OCI-LY1 (cell line): ENCODE results near the gene ZNF3.
A peak's percentile ranks its signal among the peaks of the same experiment; 100 is the strongest.

Source experiments
- H2AFZ ChIP-seq: fragments of 200-600 bp; sonication (generic), shearing (Covaris generic); 2 replicates; pipeline ENCODE4 v1.6.0; 2014; ENCODE audit warnings: antibody characterized with exemption, mild to moderate bottlenecking, low read length
- H3F3A ChIP-seq: fragments of 200-600 bp; sonication (generic), shearing (Covaris generic); 2 replicates; pipeline ENCODE4 v1.6.0; 2014; ENCODE audit warnings: mild to moderate bottlenecking, antibody characterized with exemption, low read length, moderate library complexity; ENCODE audit not compliant: insufficient read depth
- H3K27ac ChIP-seq: fragments of 200-600 bp; sonication (generic); 2 replicates; pipeline ENCODE4 v1.5.1; 2014; ENCODE audit warnings: low read length, mixed run types, mild to moderate bottlenecking, low read depth; ENCODE audit not compliant: poor library complexity, severe bottlenecking
- H3K27me3 ChIP-seq: fragments of 200-600 bp; sonication (generic); 2 replicates; pipeline ENCODE4 v1.6.0; 2014; ENCODE audit warnings: antibody characterized with exemption, mild to moderate bottlenecking, low read length, moderate library complexity; ENCODE audit not compliant: insufficient read depth
- H3K36me3 ChIP-seq: fragments of 200-600 bp; sonication (generic); 2 replicates; pipeline ENCODE4 v1.6.1; 2014; ENCODE audit warnings: mild to moderate bottlenecking, antibody characterized with exemption, low read length, moderate library complexity, mixed read lengths; ENCODE audit not compliant: insufficient read depth
- H3K4me1 ChIP-seq: fragments of 200-600 bp; sonication (generic); 2 replicates; pipeline ENCODE4 v1.5.1; 2014; ENCODE audit warnings: mild to moderate bottlenecking, low read length, moderate library complexity; ENCODE audit not compliant: insufficient read depth, severe bottlenecking
- H3K4me2 ChIP-seq: fragments of 200-600 bp; sonication (generic), shearing (Covaris generic); 2 replicates; pipeline ENCODE4 v1.6.1; 2014; ENCODE audit warnings: low read length
- H3K4me3 ChIP-seq: fragments of 200-600 bp; sonication (generic); 2 replicates; pipeline ENCODE4 v1.5.1; 2014; ENCODE audit warnings: low read length, low read depth, mild to moderate bottlenecking, mixed read lengths; ENCODE audit not compliant: poor library complexity, severe bottlenecking
- H3K79me2 ChIP-seq: fragments of 200-600 bp; shearing (Covaris generic); 2 replicates; pipeline ENCODE4 v1.6.1; 2016; ENCODE audit warnings: mixed run types, low read length, mixed read lengths; ENCODE audit not compliant: insufficient read depth
- H3K9ac ChIP-seq: fragments of 200-600 bp; sonication (generic), shearing (Covaris generic); 2 replicates; pipeline ENCODE4 v1.6.1; 2014; ENCODE audit warnings: mild to moderate bottlenecking, low read length, mixed read lengths
- H3K9me2 ChIP-seq: fragments of 200-600 bp; sonication (generic), shearing (Covaris generic); 2 replicates; pipeline ENCODE4 v1.6.1; 2014; ENCODE audit warnings: low read depth, mild to moderate bottlenecking, low read length, mixed read lengths
- H3K9me3 ChIP-seq: fragments of 200-600 bp; shearing (Covaris generic); 2 replicates; pipeline ENCODE4 v1.6.1; 2014; ENCODE audit warnings: low read length, mixed read lengths
- H4K20me1 ChIP-seq: fragments of 200-600 bp; sonication (generic), shearing (Covaris generic); 2 replicates; pipeline ENCODE4 v1.6.0; 2016; ENCODE audit warnings: mild to moderate bottlenecking, low read length; ENCODE audit not compliant: insufficient read depth
- CTCF ChIP-seq: fragments of 200-600 bp; sonication (generic), shearing (Covaris generic); IDR thresholded peaks from 2 replicates; pipeline ENCODE4 v1.5.1; 2017; ENCODE audit warnings: mild to moderate bottlenecking, antibody characterized with exemption, low read length, moderate library complexity, mixed read lengths
- EZH2 ChIP-seq: fragments of 200-600 bp; sonication (generic), shearing (Covaris generic); IDR thresholded peaks from 2 replicates; pipeline ENCODE4 v1.8.0; 2017; ENCODE audit warnings: borderline replicate concordance, mixed run types, mild to moderate bottlenecking, antibody characterized with exemption, low read length, moderate library complexity, mixed read lengths

ZNF3 gene

GRCh38 chr7:100122067-100122466, 40.5 kb upstream of the ZNF3 start:
- no peaks in the 10 kb centered on the region for H3K9me3 ChIP-seq
- no peaks in the 10 kb centered on the region for H3K27me3 ChIP-seq
- peak overlapping the region; percentile 2; the same call in 1 of the 2 replicates for H3K4me2 ChIP-seq
- no peak overlapping the region; the same call in 1 of the 2 replicates for H3K9ac ChIP-seq
- H3K36me3 ChIP-seq: peaks cover 18% of the 10 kb centered on the region; the same call in 1 of the 2 replicates
- H3F3A ChIP-seq: no peaks in the 10 kb centered on the region
- H3K9me2 ChIP-seq: no peaks in the 10 kb centered on the region
- no peak overlapping the region for H2AFZ ChIP-seq
- no peak for TF ChIP-seq EZH2
- no peak for TF ChIP-seq CTCF
- H4K20me1 ChIP-seq: no peaks in the 10 kb centered on the region
- H3K4me3 ChIP-seq: no peak overlapping the region
- H3K79me2 ChIP-seq: no peaks in the 10 kb centered on the region
- peak overlapping the region; percentile 35 for H3K27ac ChIP-seq
- H3K4me1 ChIP-seq: peaks cover 45% of the 10 kb centered on the region

GRCh38 chr7:100120733-100121036, 39.2 kb upstream of the ZNF3 start:
- Histone ChIP-seq H4K20me1 (no peaks in the 10 kb centered on the region), H3K4me2 (peak overlapping the region; percentile 79), H3K4me3 (peak overlapping the region; percentile 75), H3K36me3 (peaks cover 18% of the 10 kb centered on the region; the same call in 1 of the 2 replicates), H3K27ac (peak overlapping the region; percentile 76), H3K27me3 (no peaks in the 10 kb centered on the region), H3F3A (no peaks in the 10 kb centered on the region), H3K9me3 (no peaks in the 10 kb centered on the region), H3K79me2 (no peaks in the 10 kb centered on the region), H3K4me1 (peaks cover 42% of the 10 kb centered on the region), H3K9me2 (no peaks in the 10 kb centered on the region), H2AFZ (no peak overlapping the region), H3K9ac (peak overlapping the region; percentile 78)
- TF ChIP-seq EZH2 (no peak), CTCF (no peak)

- Histone ChIP-seq H4K20me1 (no peaks in the 10 kb centered on the region), H3F3A (no peaks in the 10 kb centered on the region), H3K9me3 (no peaks in the 10 kb centered on the region), H3K4me1 (peaks cover 37% of the 10 kb centered on the region), H3K79me2 (no peaks in the 10 kb centered on the region), H3K9ac (peak overlapping the region; percentile 78), H3K36me3 (peaks cover 14% of the 10 kb centered on the region; the same call in 1 of the 2 replicates), H2AFZ (no peak overlapping the region), H3K4me3 (peak overlapping the region; percentile 75), H3K4me2 (peak overlapping the region; percentile 79), H3K27me3 (no peaks in the 10 kb centered on the region), H3K9me2 (no peaks in the 10 kb centered on the region), H3K27ac (peak overlapping the region; percentile 76)
- TF ChIP-seq CTCF (no peak), EZH2 (no peak)
Observed at GRCh38 chr7:100119970-100120732, 38.6 kb upstream of the ZNF3 start.
